SU-DHL-6 (cell line): ENCODE measurements around the gene CERS6.

Experiments
- H2AFZ ChIP-seq: fragments of 200-600 bp; sonication (generic); 2 replicates; pipeline ENCODE4 v1.6.1; 2014; ENCODE audit warnings: low read depth, mild to moderate bottlenecking, moderate library complexity, mixed read lengths, antibody characterized with exemption, low read length; ENCODE audit not compliant: severe bottlenecking
- H3F3A ChIP-seq: fragments of 200-600 bp; shearing (Covaris generic); 2 replicates; pipeline ENCODE4 v1.6.0; 2016; ENCODE audit warnings: antibody characterized with exemption, mild to moderate bottlenecking; ENCODE audit not compliant: insufficient read depth
- H3K27ac ChIP-seq: fragments of 200-600 bp; sonication (generic); 2 replicates; pipeline ENCODE4 v1.5.1; 2016; ENCODE audit warnings: low read depth, mild to moderate bottlenecking, low read length, moderate library complexity, mixed read lengths
- H3K27me3 ChIP-seq: fragments of 200-600 bp; sonication (generic), shearing (Covaris generic); 2 replicates; pipeline ENCODE4 v1.6.0; 2014; ENCODE audit warnings: mild to moderate bottlenecking, low read length
- H3K36me3 ChIP-seq: fragments of 200-600 bp; sonication (generic); 2 replicates; pipeline ENCODE4 v1.6.1; 2014; ENCODE audit warnings: mild to moderate bottlenecking, low read length, mixed read lengths
- H3K4me2 ChIP-seq: fragments of 300-600, 200-600 bp; shearing (Covaris generic), sonication (generic); 2 replicates; pipeline ENCODE4 v1.6.0; 2014; ENCODE audit warnings: low read length, low read depth, mild to moderate bottlenecking; ENCODE audit not compliant: poor library complexity, severe bottlenecking
- H3K4me3 ChIP-seq: fragments of 200-600 bp; sonication (generic); 2 replicates; pipeline ENCODE4 v1.5.1; 2014; ENCODE audit warnings: antibody characterized with exemption, low read length, mild to moderate bottlenecking, mixed read lengths; ENCODE audit not compliant: insufficient read depth, poor library complexity, severe bottlenecking
- H3K79me2 ChIP-seq: fragments of 200-600 bp; sonication (generic); 2 replicates; pipeline ENCODE4 v1.6.1; 2014; ENCODE audit warnings: mild to moderate bottlenecking, low read length, moderate library complexity; ENCODE audit not compliant: insufficient read depth
- H3K9ac ChIP-seq: fragments of 200-600 bp; sonication (generic); 2 replicates; pipeline ENCODE4 v1.7.0; 2014; ENCODE audit warnings: mild to moderate bottlenecking, low read length
- H3K9me2 ChIP-seq: fragments of 200-600 bp; sonication (generic); replicated peaks from 2 replicates; pipeline ENCODE4 v1.6.1; 2014; ENCODE audit warnings: low read length; ENCODE audit not compliant: insufficient read depth
- H3K9me3 ChIP-seq: fragments of 200-600 bp; sonication (generic); 2 replicates; pipeline ENCODE4 v1.6.1; 2014; ENCODE audit warnings: low read length, mixed read lengths; ENCODE audit not compliant: insufficient read depth
- H4K20me1 ChIP-seq: fragments of 200-600 bp; sonication (generic); 2 replicates; pipeline ENCODE4 v1.6.1; 2014; ENCODE audit warnings: low read depth, mild to moderate bottlenecking, antibody characterized with exemption, low read length, moderate library complexity, mixed read lengths
- CTCF ChIP-seq: fragments of 200-600 bp; sonication (generic); IDR thresholded peaks from one replicate; pipeline ENCODE4 v1.5.1; 2017; ENCODE audit warnings: antibody characterized with exemption, mild to moderate bottlenecking, low read length, moderate library complexity; ENCODE audit not compliant: insufficient read depth, poor library complexity, severe bottlenecking
- EZH2phosphoT487 ChIP-seq: fragments of 200-600 bp; sonication (generic), shearing (Covaris generic); conservative IDR thresholded peaks from 2 replicates; pipeline ENCODE4 v1.6.1; 2018; ENCODE audit warnings: mild to moderate bottlenecking, antibody characterized with exemption, low read length, moderate library complexity, mixed read lengths

Gene CERS6

GRCh38 chr2:168700615-168701245, 244.7 kb downstream of the CERS6 start:
- Histone ChIP-seq H3K27me3 (no peaks in the 10 kb centered on the region), H3K4me2 (no peak overlapping the region), H3K9ac (no peak overlapping the region), H3K9me2 (no peaks in the 10 kb centered on the region), H3K27ac (no peak overlapping the region), H2AFZ (no peak overlapping the region), H3K79me2 (no peaks in the 10 kb centered on the region), H4K20me1 (no peaks in the 10 kb centered on the region), H3K36me3 (no peaks in the 10 kb centered on the region), H3K9me3 (no peaks in the 10 kb centered on the region), H3K4me3 (no peak overlapping the region), H3F3A (no peaks in the 10 kb centered on the region)
- TF ChIP-seq CTCF (no peak), EZH2phosphoT487 (no peak)

- Histone ChIP-seq H3K36me3 (no peaks in the 10 kb centered on the region), H3K79me2 (no peaks in the 10 kb centered on the region), H3K27ac (no peak overlapping the region), H2AFZ (no peak overlapping the region), H3K9me3 (no peaks in the 10 kb centered on the region), H4K20me1 (no peaks in the 10 kb centered on the region), H3K9me2 (no peaks in the 10 kb centered on the region), H3F3A (no peaks in the 10 kb centered on the region), H3K27me3 (no peaks in the 10 kb centered on the region), H3K9ac (no peak overlapping the region), H3K4me2 (no peak overlapping the region), H3K4me3 (no peak overlapping the region)
- TF ChIP-seq EZH2phosphoT487 (no peak), CTCF (no peak)
These were observed 246.5 kb downstream of the CERS6 start for GRCh38 chr2:168702579-168702978.

- Histone ChIP-seq H3K36me3 (no peaks in the 10 kb centered on the region), H3K27ac (no peak overlapping the region), H3K9ac (no peak overlapping the region), H3K27me3 (no peaks in the 10 kb centered on the region), H2AFZ (no peak overlapping the region), H4K20me1 (no peaks in the 10 kb centered on the region), H3K4me3 (no peak overlapping the region), H3F3A (no peaks in the 10 kb centered on the region), H3K4me2 (no peak overlapping the region), H3K79me2 (no peaks in the 10 kb centered on the region), H3K9me2 (no peaks in the 10 kb centered on the region), H3K9me3 (no peaks in the 10 kb centered on the region)
- no peak for TF ChIP-seq EZH2phosphoT487
- TF ChIP-seq CTCF: no peak
These were observed 247.9 kb downstream of the CERS6 start for GRCh38 chr2:168703926-168704325.
